ENCODE data around the gene PRKX.

- TF ChIP-seq CTCF (IDR thresholded peaks at IDR 0.05) (no peak), POLR2A (IDR thresholded peaks at IDR 0.05) (no peak)
Observed at GRCh38 chrX:3582451-3582850, 131.0 kb downstream of the PRKX start.

All from right lobe of liver (tissue), 4 donors.